ENCODE results near the gene GADL1. TPM values are rescaled to one million over a fixed set of nuclear protein-coding genes. Genes with fewer than 3 reads are reported as not detected.

GADL1 gene
- polyA plus RNA-seq, 1 donor, result 0.04 TPM

DNA sequence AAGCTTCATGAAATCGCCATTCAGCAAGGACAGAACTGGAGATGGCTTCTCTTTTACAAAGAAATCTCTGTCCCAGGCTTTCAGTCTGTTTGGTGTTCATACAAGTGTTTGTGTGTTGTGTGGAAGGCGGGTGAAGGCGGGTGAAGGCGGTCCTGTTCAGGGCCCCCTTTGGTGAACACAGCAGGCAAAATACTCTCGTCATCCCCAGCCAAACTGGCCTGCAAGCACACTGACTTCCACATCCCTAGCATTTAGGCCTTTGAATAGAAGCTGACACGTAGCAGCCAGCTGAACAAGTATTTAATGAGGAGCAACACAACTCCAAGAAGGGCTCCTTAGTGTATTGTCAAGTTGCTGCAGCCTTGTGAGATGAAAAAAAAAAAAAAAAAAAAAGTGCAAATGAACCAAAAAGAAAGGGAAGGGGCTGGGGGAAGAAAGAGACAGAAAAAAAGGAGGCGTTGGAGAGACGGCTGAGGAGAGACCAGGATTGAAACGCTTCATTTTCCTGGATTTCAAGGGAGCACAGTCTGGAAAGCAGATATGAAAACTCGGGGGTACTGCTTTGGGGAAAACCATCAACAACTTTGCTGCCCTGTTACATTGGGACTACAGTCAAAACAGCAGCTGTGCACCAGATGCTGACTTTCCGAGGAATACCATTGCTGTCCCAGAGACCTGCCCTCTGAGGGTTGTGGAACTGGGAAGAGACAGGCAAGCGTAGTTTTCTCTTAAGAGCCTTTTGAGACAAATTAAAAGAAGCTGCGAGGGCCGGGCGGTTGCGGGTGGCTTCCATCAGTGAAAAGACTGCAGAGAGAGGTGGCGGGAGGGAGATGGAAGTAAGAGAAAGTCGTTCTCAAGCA lies 213.4 kb downstream of the GADL1 start:
- Histone ChIP-seq H3K4me3 (ENCODE audit: low read length) (no peak overlapping the region), H3K27ac (ENCODE audit: low read length) (peak overlapping the region; percentile 44), H3K9me3 (ENCODE audit: control insufficient read depth, low read depth, low read length) (no peaks in the 10 kb centered on the region), H3K27me3 (ENCODE audit: control insufficient read depth, insufficient read depth, low read length) (no peaks in the 10 kb centered on the region), H3K4me1 (ENCODE audit: control insufficient read depth, insufficient read depth, low read length) (no peaks in the 10 kb centered on the region), H3K36me3 (ENCODE audit: control insufficient read depth, insufficient read depth, low read length) (peaks cover 53% of the 10 kb centered on the region)
- WGBS (ENCODE audit: insufficient coverage, low lambda C conversion rate), result 90% methylated on average over 9 of the region's 18 CpGs
- peak in 1 of 2 donors; percentile 21 for DNase-seq

DNA sequence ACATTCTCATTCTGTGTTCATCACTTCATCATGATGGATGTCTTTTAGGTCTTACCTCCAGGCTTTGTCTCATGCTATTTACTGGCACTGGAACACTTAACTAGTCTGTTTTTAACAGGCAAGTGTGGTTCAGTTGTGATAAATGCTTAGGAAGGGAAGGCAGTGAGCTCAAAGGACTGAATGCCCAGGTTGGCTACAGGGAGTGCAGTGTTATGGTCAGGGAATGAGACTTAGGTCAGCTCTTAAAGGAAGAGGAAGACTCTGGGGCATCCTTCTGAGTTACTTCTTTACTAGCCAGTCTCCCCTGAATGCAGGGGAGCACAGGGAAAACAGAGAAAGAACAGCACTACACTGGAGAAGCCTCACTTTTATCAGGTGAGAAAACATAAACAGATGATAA lies 215.4 kb downstream of the GADL1 start:
- H3K36me3 ChIP-seq (ENCODE audit: control insufficient read depth, insufficient read depth, low read length), result peaks cover 64% of the 10 kb centered on the region
- no peaks in the 10 kb centered on the region for H3K4me1 ChIP-seq (ENCODE audit: control insufficient read depth, insufficient read depth, low read length)

DNA sequence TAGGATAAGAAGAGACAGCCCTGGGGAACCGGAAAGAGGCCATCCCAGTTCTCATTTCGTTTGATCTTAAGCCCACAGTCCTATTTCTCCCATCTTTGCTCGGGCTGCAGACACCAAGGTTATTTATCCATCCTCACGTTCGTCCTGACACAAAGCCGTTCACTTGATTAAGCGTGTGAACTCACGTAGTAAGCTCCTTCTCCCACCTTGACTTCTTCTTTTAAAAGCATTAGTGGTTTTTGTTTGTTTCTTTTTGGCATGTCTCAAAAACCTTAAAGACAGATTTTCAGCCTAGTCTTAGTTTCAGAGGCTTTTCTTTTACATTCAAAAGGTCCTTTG lies 217.1 kb downstream of the GADL1 start:
- 88% methylated on average over 6 of the region's 8 CpGs for WGBS (ENCODE audit: insufficient coverage, low lambda C conversion rate)
- Histone ChIP-seq H3K27ac (ENCODE audit: low read length) (no peak overlapping the region), H3K27me3 (ENCODE audit: control insufficient read depth, insufficient read depth, low read length) (no peaks in the 10 kb centered on the region), H3K9me3 (ENCODE audit: control insufficient read depth, low read depth, low read length) (no peaks in the 10 kb centered on the region), H3K36me3 (ENCODE audit: control insufficient read depth, insufficient read depth, low read length) (peaks cover 68% of the 10 kb centered on the region), H3K4me3 (ENCODE audit: low read length) (no peak overlapping the region), H3K4me1 (ENCODE audit: control insufficient read depth, insufficient read depth, low read length) (peaks cover 5% of the 10 kb centered on the region)
- DNase-seq, result no peak

More for the DNA sequence above, 215.4 kb downstream of the GADL1 start:
- H3K27ac ChIP-seq (ENCODE audit: low read length), result no peak overlapping the region
- no peaks in the 10 kb centered on the region for H3K9me3 ChIP-seq (ENCODE audit: control insufficient read depth, low read depth, low read length)
- H3K27me3 ChIP-seq (ENCODE audit: control insufficient read depth, insufficient read depth, low read length), result no peaks in the 10 kb centered on the region
- DNase-seq, result no peak
- no peak overlapping the region for H3K4me3 ChIP-seq (ENCODE audit: low read length)

DNA sequence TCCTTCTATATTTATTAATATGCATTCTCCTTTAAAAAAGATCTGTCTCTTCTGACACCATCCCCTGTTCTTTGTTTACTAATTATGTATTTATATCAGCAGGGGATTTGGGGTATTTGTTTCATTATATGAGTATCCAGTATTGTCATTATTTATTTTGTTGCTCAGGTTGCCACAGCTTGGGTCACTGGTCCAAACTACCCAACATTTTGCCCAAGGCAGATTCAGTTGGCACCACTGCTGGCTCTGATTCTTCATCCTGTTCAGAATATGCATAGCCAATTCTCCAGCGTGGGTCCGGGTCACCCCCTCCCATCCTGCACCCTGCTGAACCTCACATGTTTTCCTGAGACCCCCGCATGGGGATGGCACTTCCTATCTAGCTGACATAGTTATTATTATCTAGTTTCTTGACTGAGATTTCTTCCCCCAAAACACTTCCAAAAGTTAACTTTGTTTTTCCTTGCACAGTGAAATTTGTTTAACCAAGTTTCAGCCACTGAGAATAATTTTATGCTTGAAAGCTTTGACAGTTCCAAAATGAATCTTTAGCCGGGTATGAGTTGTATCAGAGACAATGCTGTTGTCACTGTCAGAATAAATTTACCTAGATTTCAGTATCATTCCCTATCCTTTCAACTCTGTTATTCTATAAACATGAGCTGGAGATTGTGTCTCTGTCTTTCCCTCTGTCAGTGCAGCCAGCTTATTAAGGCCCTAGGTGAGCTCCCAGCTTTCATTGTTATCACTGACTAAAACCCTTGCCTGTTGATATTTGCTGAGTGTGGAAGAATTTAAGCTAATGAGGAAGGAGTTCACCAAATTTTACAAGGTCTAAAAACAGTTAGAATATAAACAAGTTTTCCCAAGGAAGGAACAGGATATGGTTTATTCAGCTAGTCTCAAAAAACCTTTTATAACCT lies 217.8 kb downstream of the GADL1 start:
- no peak overlapping the region for H3K27ac ChIP-seq (ENCODE audit: low read length)
- no peaks in the 10 kb centered on the region for H3K27me3 ChIP-seq (ENCODE audit: control insufficient read depth, insufficient read depth, low read length)
- no CpG with 5 or more reads among the region's 4 CpGs for WGBS (ENCODE audit: insufficient coverage, low lambda C conversion rate)
- H3K36me3 ChIP-seq (ENCODE audit: control insufficient read depth, insufficient read depth, low read length), result peaks cover 71% of the 10 kb centered on the region
- no peak for DNase-seq
- no peak overlapping the region for H3K4me3 ChIP-seq (ENCODE audit: low read length)
- peaks cover 5% of the 10 kb centered on the region for H3K4me1 ChIP-seq (ENCODE audit: control insufficient read depth, insufficient read depth, low read length)
- no peaks in the 10 kb centered on the region for H3K9me3 ChIP-seq (ENCODE audit: control insufficient read depth, low read depth, low read length)

All from large intestine (tissue), 3 donors.